Muscle layer of colon (tissue), 2 donors: ENCODE data around the gene IGSF1.

Source experiments
- H3K27ac ChIP-seq: one replicate; pipeline ENCODE4 v1.7.0; 2013; ENCODE audit warnings: low read depth, mild to moderate bottlenecking, low read length, moderate library complexity
- H3K27me3 ChIP-seq, 2 donors: one replicate each; pipeline ENCODE4 v1.7.0; 2013; ENCODE audit warnings: low read length in 2 of 2, mild to moderate bottlenecking in 2 of 2; ENCODE audit not compliant: insufficient read depth in 2 of 2, control insufficient read depth in 1 of 2
- H3K36me3 ChIP-seq: one replicate; pipeline ENCODE4 v1.7.0; 2013; ENCODE audit warnings: mild to moderate bottlenecking, low read length; ENCODE audit not compliant: insufficient read depth
- H3K4me1 ChIP-seq: one replicate; pipeline ENCODE4 v1.7.0; 2013; ENCODE audit warnings: mild to moderate bottlenecking, low read length; ENCODE audit not compliant: insufficient read depth
- H3K4me3 ChIP-seq, 2 donors: one replicate each; pipeline ENCODE4 v1.7.0; 2013; ENCODE audit warnings: low read length in 2 of 2, low read depth in 1 of 2, mild to moderate bottlenecking in 1 of 2, moderate library complexity in 1 of 2
- H3K9ac ChIP-seq: one replicate; pipeline ENCODE4 v1.7.0; 2013; ENCODE audit warnings: low read length
- H3K9me3 ChIP-seq: one replicate; pipeline ENCODE4 v1.7.0; 2013; ENCODE audit warnings: mild to moderate bottlenecking, low read length
- donor health status: abdominal sarcoma.
- donor health status: Adenocarcinoma of cecum.

Gene IGSF1

DNA sequence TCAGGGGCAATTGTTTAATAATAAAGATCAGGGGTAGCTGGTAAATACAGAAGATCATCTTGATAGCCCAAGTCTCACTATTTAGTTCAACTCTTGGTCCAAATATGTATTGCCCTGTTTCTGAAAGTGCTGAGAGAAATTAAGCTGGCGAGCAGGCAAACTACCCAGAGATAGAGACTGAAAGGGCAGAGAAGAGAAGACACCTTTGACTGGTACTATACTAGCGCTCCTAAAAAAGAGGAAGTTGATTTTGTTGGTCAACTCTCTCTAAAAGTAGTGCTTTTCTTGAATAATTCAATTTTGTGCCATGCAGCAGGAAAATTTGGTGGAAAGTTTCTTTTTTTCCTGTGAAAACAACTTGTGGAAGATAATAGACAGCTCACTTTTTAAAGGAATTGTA is 64.0 kb downstream of the IGSF1 start:
- Histone ChIP-seq H3K27ac (no peak overlapping the region), H3K36me3 (no peaks in the 10 kb centered on the region), H3K27me3 (peaks cover 0 to 2% of the 10 kb centered on the region in 2 donors), H3K9ac (no peak overlapping the region), H3K9me3 (no peaks in the 10 kb centered on the region), H3K4me3 (no peak overlapping the region), H3K4me1 (no peaks in the 10 kb centered on the region)
